Diencephalon (tissue), 1 donor: ENCODE data around the gene VCAM1. TPM values are rescaled to one million over a fixed set of nuclear protein-coding genes. Genes with fewer than 3 reads are reported as not detected.

Experiments used
- total RNA-seq: library from RNA; depleted of rRNA; stranded (reverse); fragments of >200 nt; gene quantifications from one replicate; pipeline ENCODE4 v1.2.3, GENCODE V29; 2014

VCAM1 gene
- total RNA-seq: 51.0 TPM

GRCh38 chr1:100719490-100719889, at the start of gene VCAM1:
TSS of gene VCAM1 (plus strand) at chr1:100719742. CDS start at chr1:100719861, 119 bp downstream.

Other genes with a start within 250 kb of the VCAM1 start
- 56.3 TPM for gene GPR88, start 181.6 kb upstream of the VCAM1 start, total RNA-seq
- 49.6 TPM for gene EXTL2, start 175.1 kb downstream of the VCAM1 start, total RNA-seq
- 30.9 TPM for gene SLC30A7, start 176.3 kb downstream of the VCAM1 start, total RNA-seq